ENCODE data around the gene SDC1. TPM values are rescaled to one million over a fixed set of nuclear protein-coding genes. Genes with fewer than 3 reads are reported as not detected.

Gene SDC1
- total RNA-seq, 1 donor from 2014 or later: 74.3 TPM

DNA sequence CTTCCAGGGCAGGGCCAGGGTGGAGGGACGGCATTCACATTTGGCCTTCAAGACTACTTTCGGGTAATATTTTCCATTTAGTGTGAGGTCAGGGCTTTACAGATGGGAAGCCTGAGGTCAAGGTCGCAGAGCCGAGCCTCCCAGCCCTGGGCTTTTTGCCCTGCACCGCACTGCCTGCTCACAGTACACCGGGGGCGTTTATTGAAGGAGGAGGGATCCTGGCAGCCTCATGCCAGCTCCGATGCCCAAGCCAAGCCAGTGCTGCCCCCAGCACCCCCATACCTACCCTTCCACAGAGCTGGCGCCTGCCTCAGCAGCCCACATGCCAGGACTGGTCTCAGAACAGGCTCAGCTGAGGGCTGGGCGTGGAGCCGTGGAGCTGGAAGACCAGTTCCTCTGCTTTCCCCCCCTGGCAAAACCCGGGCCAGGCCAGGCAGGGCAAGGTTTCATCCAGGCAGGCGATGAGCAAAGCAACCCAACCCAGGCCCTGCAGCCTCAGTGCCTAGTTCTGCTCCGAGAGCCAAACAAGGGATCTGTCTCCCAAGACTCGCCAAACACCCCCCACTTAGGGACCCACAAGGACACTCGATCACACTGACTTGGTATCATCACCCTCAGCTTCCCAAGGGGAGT lies 11.9 kb downstream of the SDC1 start:
- Histone ChIP-seq H3K36me3 (ENCODE audit: insufficient read depth, low read length) (no peaks in the 10 kb centered on the region), H3K4me2 (ENCODE audit: low read length) (peak overlapping the region; percentile 43), H3K4me1 (ENCODE audit: insufficient read depth, low read length) (peaks cover 8% of the 10 kb centered on the region), H3K9ac (ENCODE audit: low read length) (peak overlapping the region; percentile 48), H3K27ac (ENCODE audit: low read depth, low read length) (no peak overlapping the region), H3K27me3 (ENCODE audit: insufficient read depth, low read length) (no peaks in the 10 kb centered on the region), H4K20me1 (ENCODE audit: insufficient read depth, low read length) (peaks cover 23% of the 10 kb centered on the region), H3K4me3 (ENCODE audit: insufficient read depth, low read depth, low read length) (no peak overlapping the region), H3K9me3 (ENCODE audit: insufficient read depth, low read depth, low read length) (no peaks in the 10 kb centered on the region), H2AFZ (ENCODE audit: low read depth, low read length) (peak overlapping the region; percentile 66), H3K79me2 (ENCODE audit: insufficient read depth, low read length) (peaks cover 51% of the 10 kb centered on the region)
- DNase-seq (ENCODE audit: low read depth): no peak
- FAIRE-seq: no peak
- H3K27ac Mint-ChIP-seq (ENCODE audit: unreplicated experiment): no peak overlapping the region
- H3K9me3 Mint-ChIP-seq (ENCODE audit: unreplicated experiment): no peaks in the 10 kb centered on the region
- peaks cover 2% of the 10 kb centered on the region for H3K36me3 Mint-ChIP-seq (ENCODE audit: low read depth, unreplicated experiment)
- H3K4me3 Mint-ChIP-seq (ENCODE audit: unreplicated experiment): no peak overlapping the region
- TF ChIP-seq EZH2 (IDR thresholded peaks at IDR 0.05; ENCODE audit: insufficient read depth, low read length) (no peak), CTCF (IDR thresholded peaks at IDR 0.05; ENCODE audit: insufficient read depth, low read depth, low read length) (no peak)
- no peaks in the 10 kb centered on the region for H3K4me1 Mint-ChIP-seq (ENCODE audit: low read depth, unreplicated experiment)
- peaks cover 6% of the 10 kb centered on the region for H3K27me3 Mint-ChIP-seq (ENCODE audit: low read depth, unreplicated experiment)

- Histone ChIP-seq H3K4me3 (ENCODE audit: insufficient read depth, low read depth, low read length) (no peak overlapping the region), H3K79me2 (ENCODE audit: insufficient read depth, low read length) (peaks cover 51% of the 10 kb centered on the region), H3K4me2 (ENCODE audit: low read length) (peak overlapping the region; percentile 43), H3K36me3 (ENCODE audit: insufficient read depth, low read length) (no peaks in the 10 kb centered on the region), H3K27me3 (ENCODE audit: insufficient read depth, low read length) (no peaks in the 10 kb centered on the region), H2AFZ (ENCODE audit: low read depth, low read length) (peak overlapping the region; percentile 66), H3K4me1 (ENCODE audit: insufficient read depth, low read length) (peaks cover 8% of the 10 kb centered on the region), H3K9ac (ENCODE audit: low read length) (peak overlapping the region; percentile 48), H4K20me1 (ENCODE audit: insufficient read depth, low read length) (peaks cover 23% of the 10 kb centered on the region), H3K9me3 (ENCODE audit: insufficient read depth, low read depth, low read length) (no peaks in the 10 kb centered on the region), H3K27ac (ENCODE audit: low read depth, low read length) (no peak overlapping the region)
- H3K27ac Mint-ChIP-seq (ENCODE audit: unreplicated experiment): no peak overlapping the region
- no peak overlapping the region for H3K4me3 Mint-ChIP-seq (ENCODE audit: unreplicated experiment)
- TF ChIP-seq CTCF (IDR thresholded peaks at IDR 0.05; ENCODE audit: insufficient read depth, low read depth, low read length): no peak
- no peak for TF ChIP-seq EZH2 (IDR thresholded peaks at IDR 0.05; ENCODE audit: insufficient read depth, low read length)
- no peaks in the 10 kb centered on the region for H3K9me3 Mint-ChIP-seq (ENCODE audit: unreplicated experiment)
- H3K36me3 Mint-ChIP-seq (ENCODE audit: low read depth, unreplicated experiment): no peaks in the 10 kb centered on the region
- DNase-seq (ENCODE audit: low read depth) (peak; percentile 29), FAIRE-seq (no peak)
- H3K4me1 Mint-ChIP-seq (ENCODE audit: low read depth, unreplicated experiment): no peaks in the 10 kb centered on the region
- peaks cover 6% of the 10 kb centered on the region for H3K27me3 Mint-ChIP-seq (ENCODE audit: low read depth, unreplicated experiment)
Measured at GRCh38 chr2:20212459-20212870, 12.5 kb downstream of the SDC1 start.

GRCh38 chr2:20211860-20212458 lies 13.0 kb downstream of the SDC1 start:
- TF ChIP-seq EZH2 (IDR thresholded peaks at IDR 0.05; ENCODE audit: insufficient read depth, low read length): no peak
- no peak for TF ChIP-seq CTCF (IDR thresholded peaks at IDR 0.05; ENCODE audit: insufficient read depth, low read depth, low read length)
- FAIRE-seq (no peak), DNase-seq (ENCODE audit: low read depth) (no peak)
- Mint-ChIP-seq H3K4me1 (ENCODE audit: low read depth, unreplicated experiment) (peaks cover 3% of the 10 kb centered on the region), H3K27me3 (ENCODE audit: low read depth, unreplicated experiment) (peaks cover 6% of the 10 kb centered on the region), H3K4me3 (ENCODE audit: unreplicated experiment) (no peak overlapping the region), H3K36me3 (ENCODE audit: low read depth, unreplicated experiment) (no peaks in the 10 kb centered on the region), H3K9me3 (ENCODE audit: unreplicated experiment) (no peaks in the 10 kb centered on the region), H3K27ac (ENCODE audit: unreplicated experiment) (no peak overlapping the region)
- Histone ChIP-seq H3K4me3 (ENCODE audit: insufficient read depth, low read depth, low read length) (no peak overlapping the region), H4K20me1 (ENCODE audit: insufficient read depth, low read length) (peaks cover 26% of the 10 kb centered on the region), H3K4me2 (ENCODE audit: low read length) (no peak overlapping the region), H3K27me3 (ENCODE audit: insufficient read depth, low read length) (no peaks in the 10 kb centered on the region), H2AFZ (ENCODE audit: low read depth, low read length) (peak overlapping the region; percentile 66), H3K9ac (ENCODE audit: low read length) (no peak overlapping the region), H3K36me3 (ENCODE audit: insufficient read depth, low read length) (no peaks in the 10 kb centered on the region), H3K27ac (ENCODE audit: low read depth, low read length) (no peak overlapping the region), H3K79me2 (ENCODE audit: insufficient read depth, low read length) (peaks cover 46% of the 10 kb centered on the region), H3K9me3 (ENCODE audit: insufficient read depth, low read depth, low read length) (no peaks in the 10 kb centered on the region), H3K4me1 (ENCODE audit: insufficient read depth, low read length) (peaks cover 8% of the 10 kb centered on the region)

All from astrocyte (in vitro differentiated cells and primary cell).